HG03575 (cell line): ENCODE results near the gene TLE6.
"Not testable (repeated sequence)": the region's sequence is repeated elsewhere in the genome, so short reads cannot be mapped to it uniquely, and the experiment has no call there.

Source experiments
- ATAC-seq: cut with Tn5 transposase; IDR thresholded peaks from one replicate; pipeline ENCODE4 v1.9.1; 2021; ENCODE audit not compliant: unreplicated experiment, insufficient number of reproducible peaks, low FRiP score; ENCODE audit errors: extremely low read depth

TLE6 gene

GRCh38 chr19:2970201-2970835, 7.0 kb upstream of the TLE6 start:
- no peak for ATAC-seq

- no peak for ATAC-seq
Observed at GRCh38 chr19:2973229-2973628, 4.1 kb upstream of the TLE6 start.

GRCh38 chr19:2974342-2975041, 2.9 kb upstream of the TLE6 start:
- ATAC-seq, result no peak

GRCh38 chr19:2976609-2977000, 759 bp upstream of the TLE6 start:
- no peak for ATAC-seq

GRCh38 chr19:2977746-2978138, 378 bp downstream of the TLE6 start:
- ATAC-seq, result no peak

GRCh38 chr19:2978166-2978767, 903 bp downstream of the TLE6 start:
- no peak for ATAC-seq

GRCh38 chr19:2978772-2979171, 1.4 kb downstream of the TLE6 start:
- ATAC-seq, result no peak

GRCh38 chr19:2981898-2982297, 4.5 kb downstream of the TLE6 start:
- no peak for ATAC-seq

- ATAC-seq, result no peak
Observed at GRCh38 chr19:2982561-2982960, 5.2 kb downstream of the TLE6 start.

- ATAC-seq, result no peak
Observed at GRCh38 chr19:2982983-2983350, 5.6 kb downstream of the TLE6 start.

GRCh38 chr19:2983351-2984214, 6.2 kb downstream of the TLE6 start:
- ATAC-seq, result no peak

GRCh38 chr19:2984215-2984528, 6.8 kb downstream of the TLE6 start:
- ATAC-seq, result no peak

- ATAC-seq, result no peak
Observed at GRCh38 chr19:2986951-2987524, 9.7 kb downstream of the TLE6 start.

GRCh38 chr19:2987797-2988196, 10.4 kb downstream of the TLE6 start:
- no peak for ATAC-seq

- ATAC-seq, result no peak
Observed at GRCh38 chr19:2988568-2988967, 11.2 kb downstream of the TLE6 start.

GRCh38 chr19:2989236-2989946, 12.0 kb downstream of the TLE6 start:
- ATAC-seq, result no peak

GRCh38 chr19:2992333-2992732, 15.0 kb downstream of the TLE6 start:
- not testable (repeated sequence) for ATAC-seq

- ATAC-seq, result no peak
Observed at GRCh38 chr19:2992958-2993357, 15.6 kb downstream of the TLE6 start.

GRCh38 chr19:2993579-2993978, 16.2 kb downstream of the TLE6 start:
- ATAC-seq, result no peak
